ENCODE measurements around the gene RASL10B. TPM values are rescaled to one million over a fixed set of nuclear protein-coding genes. Genes with fewer than 3 reads are reported as not detected.
A peak's percentile ranks its signal among the peaks of the same experiment; 100 is the strongest.

The RASL10B gene
- total RNA-seq, 1 donor from 2014 or later, result 9.9 TPM

DNA sequence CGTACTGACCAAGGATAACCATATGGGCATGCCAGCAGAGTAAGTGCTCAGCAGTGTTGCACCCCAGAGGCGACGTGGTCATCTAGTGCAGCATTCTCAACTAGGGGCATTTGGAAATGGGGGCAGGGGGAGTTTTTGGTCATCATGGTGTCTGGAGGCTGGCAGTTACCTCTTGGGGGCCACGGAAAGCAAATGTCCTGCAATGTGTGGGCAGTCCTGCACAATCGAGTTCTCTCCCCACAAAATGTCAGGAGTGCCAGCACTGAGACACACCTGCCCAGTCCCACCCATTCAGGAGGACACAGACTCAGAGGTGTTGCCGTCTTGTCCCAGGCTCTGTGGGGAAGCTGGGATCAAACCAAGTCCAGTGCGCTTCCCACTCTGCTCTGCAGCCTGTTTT, 3.0 kb downstream of the RASL10B start:
- H3K27me3 ChIP-seq, result no peaks in the 10 kb centered on the region
- TF ChIP-seq, protein P1, sequence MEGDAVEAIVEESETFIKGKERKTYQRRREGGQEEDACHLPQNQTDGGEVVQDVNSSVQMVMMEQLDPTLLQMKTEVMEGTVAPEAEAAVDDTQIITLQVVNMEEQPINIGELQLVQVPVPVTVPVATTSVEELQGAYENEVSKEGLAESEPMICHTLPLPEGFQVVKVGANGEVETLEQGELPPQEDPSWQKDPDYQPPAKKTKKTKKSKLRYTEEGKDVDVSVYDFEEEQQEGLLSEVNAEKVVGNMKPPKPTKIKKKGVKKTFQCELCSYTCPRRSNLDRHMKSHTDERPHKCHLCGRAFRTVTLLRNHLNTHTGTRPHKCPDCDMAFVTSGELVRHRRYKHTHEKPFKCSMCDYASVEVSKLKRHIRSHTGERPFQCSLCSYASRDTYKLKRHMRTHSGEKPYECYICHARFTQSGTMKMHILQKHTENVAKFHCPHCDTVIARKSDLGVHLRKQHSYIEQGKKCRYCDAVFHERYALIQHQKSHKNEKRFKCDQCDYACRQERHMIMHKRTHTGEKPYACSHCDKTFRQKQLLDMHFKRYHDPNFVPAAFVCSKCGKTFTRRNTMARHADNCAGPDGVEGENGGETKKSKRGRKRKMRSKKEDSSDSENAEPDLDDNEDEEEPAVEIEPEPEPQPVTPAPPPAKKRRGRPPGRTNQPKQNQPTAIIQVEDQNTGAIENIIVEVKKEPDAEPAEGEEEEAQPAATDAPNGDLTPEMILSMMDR (IDR thresholded peaks at IDR 0.05), result no peak
- H3K9me3 ChIP-seq, result no peaks in the 10 kb centered on the region
- intact Hi-C loops (cut with DNase I), result loop anchor here (5.0 kb wide), 2 partner anchors 37 to 52 kb away; no protein-coding TSS in a partner anchor
- H3K4me3 ChIP-seq, result no peak overlapping the region
- DNase-seq (ENCODE audit: low spot score in 2 of 2), result peak in 1 of 2 donors; percentile 24
- H3K36me3 ChIP-seq, result no peaks in the 10 kb centered on the region
- peaks cover 0 to 11% of the 10 kb centered on the region in 2 donors for H3K4me1 ChIP-seq
- H3K27ac ChIP-seq, result no peak overlapping the region

DNA sequence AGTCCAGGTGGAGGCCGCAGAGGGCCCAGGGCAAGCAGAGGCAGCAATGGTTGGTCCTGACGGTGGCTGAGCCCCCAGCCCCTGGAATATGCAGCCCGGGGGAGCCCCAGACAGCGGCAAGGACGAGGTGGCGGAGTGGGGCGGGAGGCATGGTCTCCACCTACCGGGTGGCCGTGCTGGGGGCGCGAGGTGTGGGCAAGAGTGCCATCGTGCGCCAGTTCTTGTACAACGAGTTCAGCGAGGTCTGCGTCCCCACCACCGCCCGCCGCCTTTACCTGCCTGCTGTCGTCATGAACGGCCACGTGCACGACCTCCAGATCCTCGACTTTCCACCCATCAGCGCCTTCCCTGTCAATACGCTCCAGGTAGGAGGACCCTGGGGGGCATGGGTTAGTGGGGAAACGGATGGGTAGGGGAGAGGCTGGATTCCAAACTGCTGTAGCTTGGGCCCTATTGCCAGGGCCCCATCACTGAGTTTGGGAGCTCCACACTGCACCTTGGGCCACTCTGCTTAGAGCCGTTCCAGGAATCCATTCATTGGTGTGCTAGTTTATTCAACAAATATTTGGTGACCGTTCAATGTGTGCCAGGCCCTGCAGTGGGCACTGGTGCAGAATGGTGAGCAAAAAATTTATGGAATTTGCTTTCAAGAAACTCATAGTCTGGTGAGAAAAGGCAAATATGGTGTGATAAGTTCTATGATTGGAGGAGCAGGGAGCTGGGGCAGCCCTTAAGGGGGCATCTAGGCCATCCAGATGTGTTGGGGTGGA, 3.8 kb downstream of the RASL10B start:
- intact Hi-C loops (cut with DNase I), result no loop called here
- no peaks in the 10 kb centered on the region for H3K27me3 ChIP-seq
- DNase-seq (ENCODE audit: low spot score in 2 of 2), result no peak
- H3K4me3 ChIP-seq, result no peak overlapping the region
- H3K9me3 ChIP-seq, result no peaks in the 10 kb centered on the region
- no peak overlapping the region for H3K27ac ChIP-seq
- H3K36me3 ChIP-seq, result no peaks in the 10 kb centered on the region
- H3K4me1 ChIP-seq, result peaks cover 0 to 11% of the 10 kb centered on the region in 2 donors
- TF ChIP-seq, protein P1 (IDR thresholded peaks at IDR 0.05), result no peak

DNA sequence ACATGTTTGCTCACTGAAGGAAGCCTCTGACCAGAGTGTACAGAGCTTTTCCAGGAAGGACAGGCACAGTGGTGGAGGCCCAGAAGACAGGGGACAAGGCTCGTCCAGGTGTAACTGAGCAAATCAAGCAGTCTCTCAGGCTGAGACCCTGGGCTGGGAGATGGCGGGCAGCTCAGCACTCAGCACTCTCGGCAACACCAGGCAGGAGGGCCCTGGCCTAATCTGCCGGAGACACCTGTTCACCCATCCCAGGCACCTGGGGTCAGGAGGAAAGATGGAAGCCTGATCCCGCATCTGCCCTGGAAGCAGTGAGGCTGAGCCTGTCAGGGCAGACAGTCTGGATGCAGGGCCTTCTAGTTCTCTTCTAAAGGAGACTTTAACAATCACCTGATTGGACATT, 4.8 kb downstream of the RASL10B start:
- Histone ChIP-seq H3K4me3 (no peak overlapping the region), H3K27me3 (peaks cover 5% of the 10 kb centered on the region), H3K27ac (no peak overlapping the region), H3K36me3 (no peaks in the 10 kb centered on the region), H3K4me1 (peaks cover 2 to 6% of the 10 kb centered on the region in 2 donors), H3K9me3 (no peaks in the 10 kb centered on the region)
- TF ChIP-seq, protein P1 (IDR thresholded peaks at IDR 0.05), result no peak
- no peak for DNase-seq (ENCODE audit: low spot score in 2 of 2)
- intact Hi-C loops (cut with DNase I), result no loop called here

DNA sequence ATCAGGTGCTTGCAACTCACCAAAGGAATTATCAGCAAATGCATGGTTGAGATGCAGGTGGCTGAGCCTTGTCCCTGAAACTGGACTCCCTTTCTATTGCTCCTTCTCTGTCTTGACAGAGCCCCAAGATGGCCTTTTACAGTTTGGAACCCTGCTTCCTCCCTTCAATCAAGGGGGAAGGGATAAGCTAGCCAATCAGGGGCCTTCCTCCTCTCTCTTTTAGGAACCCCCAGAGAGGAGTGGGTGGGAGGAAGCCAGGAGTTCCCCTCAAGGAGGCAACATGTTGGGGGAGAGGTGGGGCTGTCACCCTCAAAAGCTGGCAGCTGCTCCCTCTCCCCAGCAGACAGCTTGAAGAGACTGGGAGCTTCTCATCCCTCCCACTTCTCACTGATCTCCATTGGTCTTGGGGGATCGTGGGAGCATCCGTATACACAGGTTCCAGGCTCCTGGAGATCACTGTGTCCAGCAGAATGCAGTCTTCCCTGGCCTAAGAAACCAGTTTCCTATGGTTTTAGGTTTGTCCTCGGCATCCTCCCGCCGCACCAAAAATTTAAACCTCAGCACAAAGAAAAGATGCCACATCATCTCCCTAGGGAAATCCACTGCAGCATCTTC, 7.2 kb downstream of the RASL10B start:
- Histone ChIP-seq H3K9me3 (no peaks in the 10 kb centered on the region), H3K36me3 (no peaks in the 10 kb centered on the region), H3K27me3 (peaks cover 13% of the 10 kb centered on the region), H3K4me3 (no peak overlapping the region), H3K27ac (no peak overlapping the region), H3K4me1 (peaks cover 2 to 4% of the 10 kb centered on the region in 2 donors)
- TF ChIP-seq, protein P1 (IDR thresholded peaks at IDR 0.05), result no peak
- intact Hi-C loops (cut with DNase I), result no loop called here
- no peak for DNase-seq (ENCODE audit: low spot score in 2 of 2)

DNA sequence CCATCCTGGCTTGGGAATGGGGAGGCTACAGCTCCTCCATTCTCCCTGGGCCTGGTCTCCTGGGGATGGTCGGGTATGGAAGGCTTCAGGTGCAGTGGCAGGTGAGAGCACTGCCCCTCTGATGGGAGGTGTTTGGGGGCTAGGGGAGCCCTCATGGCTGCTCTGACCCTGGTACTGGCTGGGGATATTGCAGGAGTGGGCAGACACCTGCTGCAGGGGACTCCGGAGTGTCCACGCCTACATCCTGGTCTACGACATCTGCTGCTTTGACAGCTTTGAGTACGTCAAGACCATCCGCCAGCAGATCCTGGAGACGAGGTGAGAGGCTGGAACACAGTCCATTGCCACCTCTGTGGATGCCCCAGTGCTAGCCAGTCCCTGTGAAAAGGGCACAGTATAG, 8.8 kb downstream of the RASL10B start:
- H3K27me3 ChIP-seq, result peaks cover 18% of the 10 kb centered on the region
- H3K4me3 ChIP-seq, result no peak overlapping the region
- DNase-seq (ENCODE audit: low spot score in 2 of 2), result no peak
- no peaks in the 10 kb centered on the region for H3K9me3 ChIP-seq
- intact Hi-C loops (cut with DNase I), result no loop called here
- H3K4me1 ChIP-seq, result peaks cover 2 to 4% of the 10 kb centered on the region in 2 donors
- H3K27ac ChIP-seq, result no peak overlapping the region
- no peaks in the 10 kb centered on the region for H3K36me3 ChIP-seq
- TF ChIP-seq, protein P1 (IDR thresholded peaks at IDR 0.05), result no peak
